K562 (cell line): ENCODE results near the gene ATP8B2. TPM values are rescaled to one million over a fixed set of nuclear protein-coding genes. Genes with fewer than 3 reads are reported as not detected.

Source experiments
- AFF1 ChIP-seq, 2 experiments: fragments of 450-650 bp; IDR thresholded peaks; 2 replicates each; pipeline ENCODE4 v1.6.1; 2018; ENCODE audit warnings: mild to moderate bottlenecking in 2 of 2, low read depth in 1 of 2; ENCODE audit not compliant: partially characterized antibody in 2 of 2
- CBFA2T3 ChIP-seq: fragments of 450-650 bp; IDR thresholded peaks from 2 replicates; pipeline ENCODE4 v1.6.1; 2017
- CCNT2 ChIP-seq: IDR thresholded peaks from 2 replicates; pipeline ENCODE4 v1.6.1; 2011; ENCODE audit warnings: borderline replicate concordance, low read depth, mild to moderate bottlenecking, moderate library complexity, mixed read lengths, low read length; ENCODE audit not compliant: insufficient read length; ENCODE audit errors: extremely low read depth
- CSDE1 ChIP-seq, 2 experiments: fragments of 450-650 bp; IDR thresholded peaks; 2 replicates each; pipeline ENCODE4 v1.6.1; 2016; ENCODE audit warnings: mild to moderate bottlenecking in 1 of 2
- DPF2 ChIP-seq: fragments of 450-650 bp; IDR thresholded peaks from 2 replicates; pipeline ENCODE4 v1.6.1; 2016
- EP300 ChIP-seq: IDR thresholded peaks from 2 replicates; pipeline ENCODE4 v1.6.1; 2012; ENCODE audit warnings: low read length, improper control_type of control experiment
- FOXK1 ChIP-seq: sonication (generic); formaldehyde crosslinking; IDR thresholded peaks from 2 replicates; pipeline ENCODE4 v1.8.0; 2022; ENCODE audit warnings: missing genetic modification reagents, mild to moderate bottlenecking, borderline replicate concordance
- GTF2A2 ChIP-seq: IDR thresholded peaks from 2 replicates; pipeline ENCODE4 v1.6.1; 2016; ENCODE audit warnings: mild to moderate bottlenecking, missing genetic modification characterization, missing compliant biosample characterization
- HDAC8 ChIP-seq: fragments of 450-650 bp; IDR thresholded peaks from 2 replicates; pipeline ENCODE4 v1.6.1; 2016; ENCODE audit warnings: mild to moderate bottlenecking, missing genetic modification characterization, moderate library complexity, missing compliant biosample characterization
- IRF1 ChIP-seq: sonication (generic); formaldehyde crosslinking; IDR thresholded peaks from 2 replicates; pipeline ENCODE4 v1.8.0; 2022; ENCODE audit warnings: missing genetic modification reagents, mild to moderate bottlenecking, borderline replicate concordance
- MYNN ChIP-seq, 2 experiments: sonication (generic); formaldehyde crosslinking in 1 of 2; IDR thresholded peaks; 2 replicates each; pipeline versions ENCODE4 v1.5.0 to v1.6.1; 2016 to 2020; ENCODE audit warnings: antibody characterized with exemption in 1 of 2, missing genetic modification reagents in 1 of 2
- RCOR1 ChIP-seq, 2 experiments: IDR thresholded peaks; 2 replicates each; pipeline ENCODE4 v1.6.1; 2012; ENCODE audit warnings: low read depth in 2 of 2, low read length in 2 of 2, borderline replicate concordance in 1 of 2, improper control_type of control experiment in 1 of 2
- SMARCB1 ChIP-seq: IDR thresholded peaks from 2 replicates; pipeline ENCODE4 v1.6.1; 2011; ENCODE audit warnings: improper control_type of control experiment, low read depth; ENCODE audit not compliant: insufficient read length
- SOX6 ChIP-seq: fragments of 450-650 bp; IDR thresholded peaks from 2 replicates; pipeline ENCODE4 v1.6.1; 2014; ENCODE audit warnings: mild to moderate bottlenecking
- ZNF253 ChIP-seq: fragments of 250-450 bp; sonication (Bioruptor Pico); conservative IDR thresholded peaks from 2 replicates; pipeline ENCODE4 v1.6.1; 2021; ENCODE audit warnings: mild to moderate bottlenecking
- polyA plus RNA-seq, 8 experiments: library from polyadenylated mRNA; depleted of rRNA in 4 of 8; stranded (reverse) in 5 of 8; unstranded in 3 of 8; fragments of >200 nt; fragmentation: Nextera tagmentation in 2 of 8; fragmentation: Illumina TruSeq in 1 of 8; extraction: Ambion mirVana in 2 of 8; extraction: Trizol in 1 of 8; gene quantifications; 2 replicates each; pipeline versions ENCODE4 v1.2.1 to v1.2.3, GENCODE V29; 2011 to 2014; ENCODE audit warnings: inconsistent platforms in 1 of 8, missing spikeins in 1 of 8
- total RNA-seq, 7 experiments: library from RNA; depleted of rRNA in 6 of 7; stranded (reverse); fragments of >200 nt in 6 of 7; fragmentation: Illumina TruSeq in 2 of 7; extraction: Trizol in 2 of 7; gene quantifications; 2 replicates each; pipeline versions ENCODE4 v1.2.1 to v1.2.3, GENCODE V29; 2011 to 2021; ENCODE audit warnings: low replicate concordance in 1 of 7

ATP8B2 gene
- total and polyA plus RNA-seq, 9 of the 15 experiments (the other 6 are each of a cell fraction or from before 2014, with no cell fraction given): 0.27 to 33.2 (median 18.4) TPM

DNA sequence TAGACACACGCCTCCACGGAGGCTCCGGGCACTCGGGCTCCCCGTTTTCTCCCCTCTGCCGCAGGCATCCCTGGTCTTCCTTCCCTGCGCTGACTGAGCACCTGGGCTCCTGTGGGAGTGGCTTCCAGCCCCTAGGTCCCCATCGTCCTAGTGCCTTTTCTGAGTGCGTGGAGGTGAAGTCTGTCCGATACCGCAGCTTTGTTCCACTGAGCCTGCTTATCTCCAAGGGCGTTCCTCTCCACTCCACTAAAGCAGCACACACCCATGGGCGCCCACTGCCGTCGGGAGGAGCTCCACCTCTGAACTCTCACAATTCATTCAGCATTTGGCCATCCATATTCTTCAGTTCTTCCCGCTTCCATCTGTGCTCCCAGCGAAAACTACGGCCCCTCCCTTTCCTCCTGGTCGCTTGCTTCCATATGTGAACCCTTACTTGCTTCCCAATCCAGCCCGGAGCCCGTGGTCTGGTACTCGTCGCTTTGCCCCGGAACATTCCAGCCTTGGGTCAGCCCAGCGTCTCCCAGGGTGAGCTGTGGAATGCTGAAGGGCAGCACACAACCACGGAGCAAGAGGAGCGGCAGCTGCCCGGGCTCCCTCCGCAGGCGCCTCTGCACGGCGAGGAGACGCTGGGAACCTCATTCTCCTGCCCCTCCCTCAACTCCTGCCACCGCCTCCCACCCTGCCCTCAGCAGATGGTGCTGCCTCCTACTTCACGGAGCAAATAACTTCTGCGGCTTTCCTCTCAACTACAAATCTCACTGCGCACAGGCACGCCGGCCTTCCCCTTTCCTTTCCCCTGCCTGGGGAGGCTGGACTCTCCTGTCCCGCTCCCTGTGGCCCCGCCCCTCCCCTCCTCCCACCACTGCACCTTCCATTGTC is 27.5 kb downstream of the ATP8B2 start (continued):
- no peak for TF ChIP-seq IRF1
- no peak for TF ChIP-seq ZNF253 (CRISPR knock-in tag)
- TF ChIP-seq CBFA2T3: peak; percentile 81
- TF ChIP-seq SMARCB1: no peak
- TF ChIP-seq RCOR1 (IDR thresholded peaks at IDR 0.05; ENCODE audit: borderline replicate concordance in 1 of 2, low read depth in 2 of 2, low read length in 2 of 2): peak in 1 of 2 experiments; percentile 64; a peak in 1 of 4 replicates
- no peak; the same call in none of the 2 replicates for TF ChIP-seq MYNN (IDR thresholded peaks at IDR 0.05)
- TF ChIP-seq MYNN (CRISPR knock-in tag; IDR thresholded peaks at IDR 0.05): no peak
- no peak for TF ChIP-seq HDAC8 (tag)
- no peak for TF ChIP-seq AFF1 (IDR thresholded peaks at IDR 0.05; ENCODE audit: low read depth in 1 of 2, partially characterized antibody in 2 of 2)
- peak; percentile 26; the same call in 1 of the 2 replicates for TF ChIP-seq DPF2
- TF ChIP-seq CSDE1 (IDR thresholded peaks at IDR 0.05): no peak
- TF ChIP-seq SOX6: peak; percentile 81
- no peak for TF ChIP-seq GTF2A2 (tag)
- peak; percentile 19 for TF ChIP-seq CCNT2
- TF ChIP-seq FOXK1 (CRISPR knock-in tag): no peak
- peak; percentile 50 for TF ChIP-seq EP300
- TF ChIP-seq, all 486 proteins: peak for 63
